ENCODE results near the gene PPM1M.

PPM1M gene

DNA sequence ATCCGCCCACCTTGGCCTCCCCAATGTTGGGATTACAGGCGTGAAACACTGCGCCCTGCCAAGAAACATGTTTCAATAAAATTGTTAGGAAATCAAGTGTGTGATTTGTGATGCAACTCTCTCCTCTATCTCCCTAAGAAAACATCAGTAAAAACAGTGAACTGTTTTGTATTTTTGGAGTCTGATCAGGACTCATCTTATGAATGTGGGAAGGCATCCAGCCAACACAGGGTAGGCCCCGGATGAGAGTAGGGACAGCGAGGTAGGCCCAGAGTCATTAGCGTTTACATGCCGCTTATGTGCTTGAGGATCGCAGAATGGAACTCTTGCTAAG is 41.2 kb downstream of the PPM1M start:
- Histone ChIP-seq H3K4me2 (ENCODE audit: low read length) (peak overlapping the region; percentile 84), H2AFZ (ENCODE audit: low read length) (no peak overlapping the region), H3K27ac (ENCODE audit: low read depth, low read length, poor library complexity, severe bottlenecking) (peak overlapping the region; percentile 94)

DNA sequence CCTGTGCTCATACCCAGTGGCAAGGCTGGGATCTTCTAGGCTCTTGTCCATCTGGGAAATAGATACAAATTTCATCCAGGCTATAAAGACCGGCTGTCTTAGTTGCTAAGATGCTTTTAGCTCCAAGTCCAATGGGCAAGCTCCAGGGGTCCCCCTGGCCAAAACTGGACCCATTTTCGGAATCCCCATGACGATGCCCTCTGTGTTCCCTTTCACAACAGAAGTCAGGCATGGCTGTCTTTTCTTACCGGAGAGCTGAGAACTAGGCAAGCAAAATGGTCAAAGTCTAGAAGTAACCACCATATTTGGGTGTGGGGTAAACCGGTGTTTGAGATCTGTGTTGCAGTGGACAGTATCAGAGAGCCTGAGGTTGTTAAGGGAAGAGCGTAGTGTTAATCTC is 43.1 kb downstream of the PPM1M start:
- TF ChIP-seq, protein P1, sequence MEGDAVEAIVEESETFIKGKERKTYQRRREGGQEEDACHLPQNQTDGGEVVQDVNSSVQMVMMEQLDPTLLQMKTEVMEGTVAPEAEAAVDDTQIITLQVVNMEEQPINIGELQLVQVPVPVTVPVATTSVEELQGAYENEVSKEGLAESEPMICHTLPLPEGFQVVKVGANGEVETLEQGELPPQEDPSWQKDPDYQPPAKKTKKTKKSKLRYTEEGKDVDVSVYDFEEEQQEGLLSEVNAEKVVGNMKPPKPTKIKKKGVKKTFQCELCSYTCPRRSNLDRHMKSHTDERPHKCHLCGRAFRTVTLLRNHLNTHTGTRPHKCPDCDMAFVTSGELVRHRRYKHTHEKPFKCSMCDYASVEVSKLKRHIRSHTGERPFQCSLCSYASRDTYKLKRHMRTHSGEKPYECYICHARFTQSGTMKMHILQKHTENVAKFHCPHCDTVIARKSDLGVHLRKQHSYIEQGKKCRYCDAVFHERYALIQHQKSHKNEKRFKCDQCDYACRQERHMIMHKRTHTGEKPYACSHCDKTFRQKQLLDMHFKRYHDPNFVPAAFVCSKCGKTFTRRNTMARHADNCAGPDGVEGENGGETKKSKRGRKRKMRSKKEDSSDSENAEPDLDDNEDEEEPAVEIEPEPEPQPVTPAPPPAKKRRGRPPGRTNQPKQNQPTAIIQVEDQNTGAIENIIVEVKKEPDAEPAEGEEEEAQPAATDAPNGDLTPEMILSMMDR (IDR thresholded peaks at IDR 0.05; ENCODE audit: low read length), result no peak
- no peak for TF ChIP-seq EZH2 (IDR thresholded peaks at IDR 0.05; ENCODE audit: borderline replicate concordance, low read length)
- peaks cover 10% of the 10 kb centered on the region; the same call in 1 of the 2 replicates for H3K36me3 ChIP-seq (ENCODE audit: insufficient read depth, low read length)
- peaks cover 19% of the 10 kb centered on the region for H3K4me1 ChIP-seq (ENCODE audit: insufficient read depth, low read length, severe bottlenecking)
- no peaks in the 10 kb centered on the region for H3F3A ChIP-seq (ENCODE audit: insufficient read depth, low read length)
- H4K20me1 ChIP-seq (ENCODE audit: insufficient read depth, low read length), result no peaks in the 10 kb centered on the region
- H3K4me2 ChIP-seq (ENCODE audit: low read length), result peak overlapping the region; percentile 84
- peak overlapping the region; percentile 70 for H3K4me3 ChIP-seq (ENCODE audit: low read depth, low read length, poor library complexity, severe bottlenecking)
- peak overlapping the region; percentile 80 for H3K9ac ChIP-seq (ENCODE audit: low read length)
- H3K9me3 ChIP-seq (ENCODE audit: low read length), result no peaks in the 10 kb centered on the region
- H3K79me2 ChIP-seq (ENCODE audit: insufficient read depth, low read length), result no peaks in the 10 kb centered on the region
- no peaks in the 10 kb centered on the region for H3K27me3 ChIP-seq (ENCODE audit: insufficient read depth, low read length)
- H3K27ac ChIP-seq (ENCODE audit: low read depth, low read length, poor library complexity, severe bottlenecking), result peak overlapping the region; percentile 94
- no peak overlapping the region for H2AFZ ChIP-seq (ENCODE audit: low read length)
- H3K9me2 ChIP-seq (ENCODE audit: low read depth, low read length), result no peaks in the 10 kb centered on the region

More for the DNA sequence above, 41.2 kb downstream of the PPM1M start:
- H3K4me1 ChIP-seq (ENCODE audit: insufficient read depth, low read length, severe bottlenecking), result peaks cover 24% of the 10 kb centered on the region
- no peaks in the 10 kb centered on the region for H3K79me2 ChIP-seq (ENCODE audit: insufficient read depth, low read length)
- H3K27me3 ChIP-seq (ENCODE audit: insufficient read depth, low read length), result no peaks in the 10 kb centered on the region
- H3K9ac ChIP-seq (ENCODE audit: low read length), result peak overlapping the region; percentile 80
- peaks cover 3% of the 10 kb centered on the region; the same call in 1 of the 2 replicates for H3K36me3 ChIP-seq (ENCODE audit: insufficient read depth, low read length)
- H4K20me1 ChIP-seq (ENCODE audit: insufficient read depth, low read length), result no peaks in the 10 kb centered on the region
- no peaks in the 10 kb centered on the region for H3K9me2 ChIP-seq (ENCODE audit: low read depth, low read length)
- TF ChIP-seq, protein P1 (IDR thresholded peaks at IDR 0.05; ENCODE audit: low read length), result no peak
- no peak for TF ChIP-seq EZH2 (IDR thresholded peaks at IDR 0.05; ENCODE audit: borderline replicate concordance, low read length)
- no peaks in the 10 kb centered on the region for H3F3A ChIP-seq (ENCODE audit: insufficient read depth, low read length)
- H3K9me3 ChIP-seq (ENCODE audit: low read length), result no peaks in the 10 kb centered on the region
- H3K4me3 ChIP-seq (ENCODE audit: low read depth, low read length, poor library complexity, severe bottlenecking), result peak overlapping the region; percentile 70

DNA sequence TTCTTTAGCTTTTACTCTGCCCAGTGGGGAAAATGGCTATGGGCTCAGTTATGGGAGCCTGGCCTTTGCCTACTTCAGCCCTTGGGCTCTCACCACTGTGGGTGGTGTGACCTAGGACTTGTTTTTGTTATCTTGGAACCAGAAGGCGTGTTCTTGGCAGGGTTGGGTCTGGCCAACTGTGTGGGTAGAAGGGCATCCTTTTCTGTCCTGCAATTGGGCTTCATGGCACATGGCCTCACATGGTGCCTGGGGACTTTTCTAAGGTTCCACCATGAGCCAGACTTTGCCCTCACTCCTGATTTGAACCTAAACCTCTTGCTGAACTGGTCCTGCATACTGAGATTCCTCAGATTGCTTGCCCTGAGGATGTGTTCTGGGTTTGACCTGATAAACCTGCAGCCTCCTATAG is 43.8 kb downstream of the PPM1M start:
- Histone ChIP-seq H3K4me3 (ENCODE audit: low read depth, low read length, poor library complexity, severe bottlenecking) (no peak overlapping the region), H3K79me2 (ENCODE audit: insufficient read depth, low read length) (no peaks in the 10 kb centered on the region), H4K20me1 (ENCODE audit: insufficient read depth, low read length) (no peaks in the 10 kb centered on the region), H2AFZ (ENCODE audit: low read length) (no peak overlapping the region), H3K4me1 (ENCODE audit: insufficient read depth, low read length, severe bottlenecking) (peaks cover 19% of the 10 kb centered on the region), H3K9me3 (ENCODE audit: low read length) (no peaks in the 10 kb centered on the region), H3K4me2 (ENCODE audit: low read length) (no peak overlapping the region), H3K27me3 (ENCODE audit: insufficient read depth, low read length) (no peaks in the 10 kb centered on the region), H3K9me2 (ENCODE audit: low read depth, low read length) (no peaks in the 10 kb centered on the region), H3K36me3 (ENCODE audit: insufficient read depth, low read length) (peaks cover 10% of the 10 kb centered on the region; the same call in 1 of the 2 replicates), H3F3A (ENCODE audit: insufficient read depth, low read length) (no peaks in the 10 kb centered on the region), H3K27ac (ENCODE audit: low read depth, low read length, poor library complexity, severe bottlenecking) (no peak overlapping the region), H3K9ac (ENCODE audit: low read length) (no peak overlapping the region)
- TF ChIP-seq, protein P1 (IDR thresholded peaks at IDR 0.05; ENCODE audit: low read length), result no peak
- TF ChIP-seq EZH2 (IDR thresholded peaks at IDR 0.05; ENCODE audit: borderline replicate concordance, low read length), result no peak

All from OCI-LY1 (cell line).